ENCODE data around the gene C1QTNF1.
A peak's percentile ranks its signal among the peaks of the same experiment; 100 is the strongest.

Gene C1QTNF1

GRCh38 chr17:79042421-79043190 lies 18.6 kb downstream of the C1QTNF1 start:
- DNase-seq, result peak; percentile 51

DNA sequence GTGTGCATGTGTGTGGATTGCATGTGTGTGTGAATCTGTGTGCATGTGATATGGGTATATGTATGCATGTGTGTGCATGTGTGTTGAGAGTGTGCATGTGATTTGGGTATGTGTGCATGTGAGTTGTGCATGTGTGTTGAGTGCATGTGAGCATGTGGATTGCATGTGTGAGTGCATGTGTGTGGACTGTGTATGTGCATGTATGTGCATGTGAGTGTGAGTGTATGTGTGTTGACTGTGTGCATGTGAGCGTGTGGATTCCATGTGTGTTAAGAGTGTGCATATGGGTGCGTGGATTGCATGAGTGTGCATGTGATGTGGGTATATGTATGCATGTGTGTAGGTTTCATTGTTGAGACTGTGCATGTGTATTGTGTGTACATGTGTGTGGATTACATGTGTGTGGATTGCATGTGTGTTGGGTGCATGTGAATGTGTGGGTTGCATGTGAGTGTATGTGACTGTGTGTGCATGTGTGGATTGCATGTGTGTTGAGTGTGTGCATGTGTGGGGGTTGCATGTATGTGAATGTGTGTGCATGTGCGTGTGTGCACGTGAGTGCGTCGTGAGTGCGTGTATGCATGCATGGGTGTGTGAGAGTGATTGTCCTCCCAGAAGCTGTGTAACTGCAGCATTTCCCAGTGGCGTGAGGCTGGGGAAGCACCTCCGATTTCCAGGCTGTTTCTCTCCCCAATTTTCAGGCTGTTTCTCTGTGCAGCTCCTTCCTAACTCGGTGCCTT lies 19.4 kb downstream of the C1QTNF1 start:
- no peak for DNase-seq

GRCh38 chr17:79043931-79044320 lies 20.0 kb downstream of the C1QTNF1 start:
- no peak for DNase-seq

DNA sequence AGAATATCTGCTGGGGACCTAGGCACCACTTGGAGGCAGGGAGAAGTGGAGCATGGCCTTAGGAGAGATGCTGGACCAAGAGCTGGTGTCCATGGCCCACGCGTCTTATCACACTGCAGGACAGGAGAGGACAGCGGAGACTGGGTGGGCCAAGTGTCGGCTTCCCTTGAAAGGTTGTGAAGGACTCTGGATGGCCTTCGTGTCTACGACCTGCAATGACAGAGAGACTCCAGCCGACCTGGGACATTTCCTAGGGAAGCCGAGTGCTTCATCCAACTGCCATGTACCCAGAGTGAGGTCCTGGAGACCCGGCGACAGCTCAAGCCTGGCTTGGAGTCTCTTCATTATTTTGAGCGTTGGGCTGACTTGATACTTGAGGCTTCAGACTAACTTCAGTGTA lies 20.5 kb downstream of the C1QTNF1 start:
- no peak for DNase-seq

DNA sequence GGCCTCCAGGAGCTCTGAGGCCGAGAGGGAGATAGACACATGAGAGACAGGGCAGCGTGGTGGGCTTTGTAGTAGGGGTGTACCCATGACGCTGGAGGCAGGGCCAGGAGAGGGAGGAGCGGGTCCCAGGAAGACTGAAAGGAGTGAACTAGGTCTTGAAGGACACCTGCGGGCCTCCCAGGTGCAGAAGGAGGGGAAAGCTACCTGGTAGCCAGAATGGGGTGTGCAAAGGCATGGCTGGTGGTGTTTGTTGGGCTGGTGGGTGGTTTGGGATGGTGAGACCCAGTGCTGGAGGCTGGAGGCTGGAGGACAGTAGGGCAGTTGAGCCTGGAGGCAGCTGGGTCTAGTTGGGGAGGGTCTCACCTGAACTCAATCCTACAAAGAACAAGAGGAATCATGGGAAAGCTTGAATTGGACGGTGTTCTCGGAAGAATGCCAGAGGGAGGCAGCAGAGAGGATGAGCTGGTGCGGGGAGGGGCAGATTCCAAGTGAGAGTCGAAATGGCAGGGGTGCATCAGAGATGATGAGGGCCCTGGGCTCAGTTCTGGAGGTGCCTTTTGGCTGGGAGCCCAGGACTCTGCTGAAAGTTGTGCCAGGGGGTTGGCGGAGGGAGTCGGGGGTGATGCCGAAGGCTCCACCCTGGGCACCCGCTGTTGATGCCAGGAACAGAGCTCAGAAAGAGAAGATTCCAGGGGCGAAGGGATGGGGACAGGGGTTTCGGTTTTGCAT lies 21.2 kb downstream of the C1QTNF1 start:
- no peak for DNase-seq

DNA sequence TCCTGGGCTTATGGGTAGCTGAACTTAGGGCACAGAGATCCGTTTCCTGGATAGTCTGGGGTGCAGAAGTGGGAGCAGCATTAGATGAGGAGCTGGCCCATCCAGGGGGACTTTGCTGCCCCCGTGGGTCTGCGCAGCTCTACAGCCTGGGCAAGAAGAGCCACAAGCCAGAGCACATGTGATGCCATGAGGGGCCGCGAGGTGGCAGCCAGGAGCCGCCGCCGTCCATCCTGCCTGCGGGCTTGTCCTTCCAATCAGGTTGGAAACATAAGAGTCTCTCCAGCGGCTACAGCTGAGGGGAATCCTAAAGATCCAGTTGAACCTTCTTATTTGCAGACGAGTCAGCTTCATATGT lies 21.9 kb downstream of the C1QTNF1 start:
- peak; percentile 44 for DNase-seq

DNA sequence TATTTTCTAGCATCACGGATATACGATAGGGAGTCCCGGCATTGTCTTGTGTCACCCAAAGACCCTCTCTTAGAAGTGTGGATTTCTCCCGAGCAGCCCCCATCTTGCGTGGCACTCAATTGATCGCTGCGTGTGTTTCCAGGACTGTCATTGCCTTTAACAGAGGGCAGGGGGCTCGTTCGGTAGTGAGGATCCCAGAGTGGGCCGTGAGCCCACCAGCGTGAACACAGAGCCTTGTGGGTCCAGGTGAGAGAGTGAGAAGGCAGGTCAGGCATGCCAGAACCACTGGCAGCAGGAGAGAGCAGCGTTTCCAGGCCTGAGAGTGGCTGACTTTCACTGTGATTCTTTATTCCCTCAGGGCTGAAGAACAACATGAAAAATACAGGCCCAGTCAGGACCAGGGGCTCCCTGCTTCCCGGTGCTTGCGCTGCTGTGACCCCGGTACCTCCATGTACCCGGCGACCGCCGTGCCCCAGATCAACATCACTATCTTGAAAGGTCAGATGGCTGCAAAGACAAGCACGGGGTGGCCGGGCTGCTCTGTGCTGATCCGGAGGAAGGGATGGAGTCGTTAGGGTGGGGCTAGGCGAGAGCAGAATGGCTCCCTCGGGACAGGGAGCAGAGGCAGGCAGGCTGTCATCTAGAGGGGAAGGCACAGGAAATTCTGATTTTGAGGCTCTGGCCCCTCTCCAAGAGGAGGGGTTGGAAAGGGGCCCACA lies 22.4 kb downstream of the C1QTNF1 start:
- DNase-seq, result no peak

DNA sequence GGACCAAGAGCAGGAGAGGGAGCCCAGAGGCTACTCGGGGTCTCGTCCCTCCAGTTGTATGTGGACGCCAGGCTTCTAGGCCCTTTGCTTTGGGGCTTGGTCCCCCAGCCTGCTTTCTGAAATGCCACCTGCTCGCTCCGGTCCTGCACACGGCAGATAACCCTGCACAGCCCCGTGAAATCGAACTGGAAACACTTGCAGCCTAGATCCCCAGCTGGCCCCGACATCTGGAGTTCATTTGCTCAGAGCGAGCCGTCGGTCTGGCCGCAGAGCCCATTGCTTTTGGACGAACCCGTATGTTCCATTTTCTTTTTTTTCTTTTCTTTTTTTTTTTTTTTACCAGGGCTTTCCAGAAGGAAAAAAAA lies 22.9 kb downstream of the C1QTNF1 start:
- DNase-seq, result no peak

GRCh38 chr17:79047291-79047920 lies 23.4 kb downstream of the C1QTNF1 start:
- no peak for DNase-seq

DNA sequence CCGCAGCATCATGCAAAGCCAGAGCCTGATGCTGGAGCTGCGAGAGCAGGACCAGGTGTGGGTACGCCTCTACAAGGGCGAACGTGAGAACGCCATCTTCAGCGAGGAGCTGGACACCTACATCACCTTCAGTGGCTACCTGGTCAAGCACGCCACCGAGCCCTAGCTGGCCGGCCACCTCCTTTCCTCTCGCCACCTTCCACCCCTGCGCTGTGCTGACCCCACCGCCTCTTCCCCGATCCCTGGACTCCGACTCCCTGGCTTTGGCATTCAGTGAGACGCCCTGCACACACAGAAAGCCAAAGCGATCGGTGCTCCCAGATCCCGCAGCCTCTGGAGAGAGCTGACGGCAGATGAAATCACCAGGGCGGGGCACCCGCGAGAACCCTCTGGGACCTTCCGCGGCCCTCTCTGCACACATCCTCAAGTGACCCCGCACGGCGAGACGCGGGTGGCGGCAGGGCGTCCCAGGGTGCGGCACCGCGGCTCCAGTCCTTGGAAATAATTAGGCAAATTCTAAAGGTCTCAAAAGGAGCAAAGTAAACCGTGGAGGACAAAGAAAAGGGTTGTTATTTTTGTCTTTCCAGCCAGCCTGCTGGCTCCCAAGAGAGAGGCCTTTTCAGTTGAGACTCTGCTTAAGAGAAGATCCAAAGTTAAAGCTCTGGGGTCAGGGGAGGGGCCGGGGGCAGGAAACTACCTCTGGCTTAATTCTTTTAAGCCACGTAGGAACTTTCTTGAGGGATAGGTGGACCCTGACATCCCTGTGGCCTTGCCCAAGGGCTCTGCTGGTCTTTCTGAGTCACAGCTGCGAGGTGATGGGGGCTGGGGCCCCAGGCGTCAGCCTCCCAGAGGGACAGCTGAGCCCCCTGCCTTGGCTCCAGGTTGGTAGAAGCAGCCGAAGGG lies 24.2 kb downstream of the C1QTNF1 start:
- DNase-seq, result no peak

DNA sequence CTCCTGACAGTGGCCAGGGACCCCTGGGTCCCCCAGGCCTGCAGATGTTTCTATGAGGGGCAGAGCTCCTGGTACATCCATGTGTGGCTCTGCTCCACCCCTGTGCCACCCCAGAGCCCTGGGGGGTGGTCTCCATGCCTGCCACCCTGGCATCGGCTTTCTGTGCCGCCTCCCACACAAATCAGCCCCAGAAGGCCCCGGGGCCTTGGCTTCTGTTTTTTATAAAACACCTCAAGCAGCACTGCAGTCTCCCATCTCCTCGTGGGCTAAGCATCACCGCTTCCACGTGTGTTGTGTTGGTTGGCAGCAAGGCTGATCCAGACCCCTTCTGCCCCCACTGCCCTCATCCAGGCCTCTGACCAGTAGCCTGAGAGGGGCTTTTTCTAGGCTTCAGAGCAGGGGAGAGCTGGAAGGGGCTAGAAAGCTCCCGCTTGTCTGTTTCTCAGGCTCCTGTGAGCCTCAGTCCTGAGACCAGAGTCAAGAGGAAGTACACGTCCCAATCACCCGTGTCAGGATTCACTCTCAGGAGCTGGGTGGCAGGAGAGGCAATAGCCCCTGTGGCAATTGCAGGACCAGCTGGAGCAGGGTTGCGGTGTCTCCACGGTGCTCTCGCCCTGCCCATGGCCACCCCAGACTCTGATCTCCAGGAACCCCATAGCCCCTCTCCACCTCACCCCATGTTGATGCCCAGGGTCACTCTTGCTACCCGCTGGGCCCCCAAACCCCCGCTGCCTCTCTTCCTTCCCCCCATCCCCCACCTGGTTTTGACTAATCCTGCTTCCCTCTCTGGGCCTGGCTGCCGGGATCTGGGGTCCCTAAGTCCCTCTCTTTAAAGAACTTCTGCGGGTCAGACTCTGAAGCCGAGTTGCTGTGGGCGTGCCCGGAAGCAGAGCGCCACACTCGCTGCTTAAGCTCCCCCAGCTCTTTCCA lies 25.1 kb downstream of the C1QTNF1 start:
- no peak for DNase-seq

GRCh38 chr17:79049821-79050220 lies 25.9 kb downstream of the C1QTNF1 start:
- DNase-seq, result no peak

GRCh38 chr17:79050551-79050950 lies 26.6 kb downstream of the C1QTNF1 start:
- DNase-seq, result no peak

GRCh38 chr17:79051306-79051705 lies 27.3 kb downstream of the C1QTNF1 start:
- DNase-seq, result no peak

GRCh38 chr17:79052131-79052530 lies 28.2 kb downstream of the C1QTNF1 start:
- no peak for DNase-seq

DNA sequence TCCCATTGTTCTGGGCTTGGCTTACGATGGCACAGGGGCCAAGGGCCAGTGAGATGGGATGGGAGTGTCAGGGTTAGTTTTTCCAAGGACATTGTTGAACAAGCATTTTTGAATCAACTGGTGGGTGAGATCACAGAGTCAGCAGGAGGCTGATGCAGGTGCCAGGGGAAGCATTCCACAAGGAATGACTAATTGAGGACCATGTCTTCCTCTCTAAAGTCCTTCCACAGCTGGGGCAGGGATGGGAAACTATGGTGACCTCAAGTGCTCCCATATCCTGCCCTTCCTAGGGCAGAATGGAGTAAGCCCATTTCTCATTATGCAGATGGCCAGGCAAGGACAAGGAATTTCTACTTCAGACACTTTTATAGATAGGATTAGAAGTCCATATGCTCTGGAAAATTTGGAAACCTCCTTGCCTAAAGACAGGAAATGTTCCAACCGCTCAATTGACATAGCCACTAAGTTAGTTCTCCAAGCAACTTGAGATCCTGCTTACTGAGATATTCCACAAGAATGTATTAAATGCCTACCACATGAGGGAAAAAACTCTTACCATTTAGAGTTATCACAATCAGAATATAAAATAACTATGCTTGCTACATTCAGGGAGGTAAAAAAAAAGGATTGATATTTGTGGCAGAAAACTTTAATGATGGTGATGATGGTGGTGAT lies 29.4 kb downstream of the C1QTNF1 start:
- no peak for DNase-seq

DNA sequence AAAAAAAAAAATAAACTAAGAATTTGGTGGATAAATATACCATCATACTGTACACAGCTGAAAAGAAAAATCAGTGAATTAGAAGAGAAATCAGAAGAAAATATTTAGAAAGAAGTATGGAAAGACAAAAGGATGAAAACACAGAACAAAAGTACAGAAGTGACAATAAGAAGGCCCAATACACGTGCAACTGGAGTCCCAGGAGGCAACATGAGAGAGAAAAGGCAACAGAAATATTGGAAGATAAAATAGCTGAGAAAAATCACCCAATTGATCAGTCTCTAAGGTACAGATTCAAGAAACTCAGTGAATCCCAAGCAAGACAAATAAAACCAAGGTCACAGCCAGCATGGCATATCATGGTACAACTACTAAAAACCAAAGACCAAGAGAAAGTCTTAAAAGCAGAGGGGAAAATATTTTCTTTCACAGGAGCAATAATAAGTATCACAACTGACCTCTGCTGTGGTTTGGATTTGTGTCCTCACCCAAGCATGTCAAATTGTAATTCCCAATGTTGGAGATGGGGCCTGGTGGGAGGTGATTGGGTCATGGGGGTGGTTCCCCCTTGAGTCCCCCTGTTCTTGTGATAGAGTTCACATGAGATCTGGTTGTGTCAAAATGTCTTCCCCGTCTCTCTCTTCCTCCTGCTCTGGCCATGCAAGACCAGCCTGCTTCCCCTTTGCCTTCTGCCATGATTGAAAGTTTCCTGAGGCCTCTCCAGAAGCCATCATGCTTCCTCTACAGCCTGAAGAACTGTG lies 30.4 kb downstream of the C1QTNF1 start:
- DNase-seq, result no peak

DNA sequence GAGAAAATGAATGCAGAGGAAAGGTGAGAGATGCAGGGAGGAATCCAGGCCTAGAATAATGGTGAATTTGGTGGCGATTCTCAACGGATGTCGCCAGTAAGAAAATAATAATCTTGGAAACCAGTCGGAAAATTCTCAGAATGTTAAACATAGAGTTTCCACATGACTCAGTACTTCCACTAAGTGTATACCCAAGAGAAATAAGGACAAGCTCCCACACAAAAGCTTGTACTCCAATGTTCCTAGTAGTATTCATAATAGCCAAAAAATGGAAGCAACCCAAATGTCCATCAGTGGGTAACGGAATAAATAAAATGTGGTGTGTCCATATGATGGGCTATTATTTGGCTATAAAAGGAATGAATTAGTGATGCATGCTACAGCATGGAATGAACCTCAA lies 31.2 kb downstream of the C1QTNF1 start:
- no peak for DNase-seq

DNA sequence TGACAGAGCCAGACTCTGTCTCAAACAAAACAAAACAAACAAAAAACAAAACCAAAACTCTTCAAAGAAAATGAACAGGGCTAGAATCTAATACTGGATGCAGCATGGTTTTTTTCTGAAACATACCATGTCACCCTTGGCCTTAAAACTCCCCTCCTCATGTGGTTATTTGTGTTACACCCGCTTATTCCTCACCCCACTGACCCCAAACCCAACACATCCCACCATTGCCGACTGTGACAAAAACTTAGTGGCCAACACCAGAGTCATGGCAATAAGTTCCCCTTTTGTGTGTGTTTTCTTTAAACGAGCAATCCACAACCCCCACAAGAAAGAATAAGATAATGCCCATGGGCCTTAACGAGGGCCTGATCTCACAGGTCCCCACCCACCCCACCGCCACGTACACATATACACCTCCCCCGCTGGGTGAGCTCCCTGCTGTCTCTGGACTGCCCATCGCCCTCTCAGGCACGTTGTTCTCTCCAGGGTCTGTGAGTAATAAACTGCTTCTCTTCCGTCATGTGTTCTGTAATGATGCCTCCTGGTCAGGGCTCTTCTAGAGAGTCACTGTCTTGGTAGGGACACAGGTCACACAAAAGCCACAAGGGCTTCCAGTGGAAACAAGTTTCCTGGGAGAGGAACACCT lies 33.9 kb downstream of the C1QTNF1 start:
- no peak for DNase-seq

Data from CD4-positive, alpha-beta T cell treated with Interferon gamma for 1 hour (primary cell).